Cardiac muscle cell (in vitro differentiated cells and primary cell): ENCODE measurements around the gene COL23A1. TPM values are rescaled to one million over a fixed set of nuclear protein-coding genes. Genes with fewer than 3 reads are reported as not detected.

Experiments
- DNase-seq, 2 donors: peaks; one replicate each; pipeline versions ENCODE4 v3.0.0 to v3.0.0-alpha.2; 2010 to 2017; ENCODE audit warnings: low read depth in 1 of 2, low spot score in 1 of 2
- H3K27ac ChIP-seq: fragments of 200-600 bp; sonication (generic); 2 replicates; pipeline ENCODE4 v1.5.1; 2016
- H3K27me3 ChIP-seq: fragments of 200-600 bp; sonication (generic); 2 replicates; pipeline ENCODE4 v1.6.0; 2016; ENCODE audit warnings: control low read depth
- H3K36me3 ChIP-seq: fragments of 200-600 bp; sonication (generic); 2 replicates; pipeline ENCODE4 v1.5.1; 2016; ENCODE audit warnings: control low read depth
- H3K4me1 ChIP-seq: fragments of 200-600 bp; sonication (generic); 2 replicates; pipeline ENCODE4 v1.8.1; 2017; ENCODE audit warnings: low read depth, mild to moderate bottlenecking, mixed run types
- H3K4me3 ChIP-seq: fragments of 200-600 bp; sonication (generic); 2 replicates; pipeline ENCODE4 v1.5.1; 2016; ENCODE audit warnings: mild to moderate bottlenecking
- H3K9me3 ChIP-seq: fragments of 200-600 bp; sonication (generic); 2 replicates; pipeline ENCODE4 v1.5.1; 2017; ENCODE audit warnings: low read depth, mild to moderate bottlenecking, control low read depth
- CTCF ChIP-seq: IDR thresholded peaks from 2 replicates; pipeline ENCODE4 v1.5.1; 2012; ENCODE audit warnings: low read depth, mild to moderate bottlenecking, low read length
- polyA plus RNA-seq: library from polyadenylated mRNA; unstranded; fragments of >200 nt; fragmentation: Nextera tagmentation; extraction: Ambion mirVana; gene quantifications from 2 replicates; pipeline ENCODE4 v1.2.1, GENCODE V29; 2016
- total RNA-seq: library from RNA; depleted of rRNA; stranded (reverse); fragments of >200 nt; gene quantifications from 2 replicates; pipeline ENCODE4 v1.2.3, GENCODE V29; 2016

The COL23A1 gene
- total and polyA plus RNA-seq, 2 experiments from 2014 or later, result 28.9 to 43.0 TPM

- Histone ChIP-seq H3K27ac (no peak overlapping the region), H3K36me3 (no peaks in the 10 kb centered on the region), H3K27me3 (no peaks in the 10 kb centered on the region), H3K9me3 (no peaks in the 10 kb centered on the region), H3K4me1 (peaks cover 8% of the 10 kb centered on the region), H3K4me3 (no peak overlapping the region)
- TF ChIP-seq CTCF, result no peak
- DNase-seq, result no peak
These were observed 82.9 kb downstream of the COL23A1 start for GRCh38 chr5:178507151-178507932.

- Histone ChIP-seq H3K36me3 (no peaks in the 10 kb centered on the region), H3K4me1 (peaks cover 8% of the 10 kb centered on the region), H3K9me3 (no peaks in the 10 kb centered on the region), H3K4me3 (no peak overlapping the region), H3K27ac (no peak overlapping the region), H3K27me3 (no peaks in the 10 kb centered on the region)
- no peak for DNase-seq
- no peak for TF ChIP-seq CTCF
These were observed 84.4 kb downstream of the COL23A1 start for GRCh38 chr5:178505639-178506407.

- Histone ChIP-seq H3K27ac (peak overlapping the region; percentile 14), H3K9me3 (no peaks in the 10 kb centered on the region), H3K4me1 (peaks cover 8% of the 10 kb centered on the region), H3K36me3 (no peaks in the 10 kb centered on the region), H3K27me3 (no peaks in the 10 kb centered on the region), H3K4me3 (no peak overlapping the region)
- no peak for DNase-seq
- no peak for TF ChIP-seq CTCF
These were observed 85.7 kb downstream of the COL23A1 start for GRCh38 chr5:178504340-178504960.

GRCh38 chr5:178502401-178503100 is 87.6 kb downstream of the COL23A1 start:
- TF ChIP-seq CTCF, result no peak
- Histone ChIP-seq H3K9me3 (no peaks in the 10 kb centered on the region), H3K36me3 (no peaks in the 10 kb centered on the region), H3K27me3 (no peaks in the 10 kb centered on the region), H3K4me3 (no peak overlapping the region), H3K4me1 (peaks cover 8% of the 10 kb centered on the region), H3K27ac (no peak overlapping the region)
- no peak for DNase-seq

- Histone ChIP-seq H3K9me3 (no peaks in the 10 kb centered on the region), H3K27me3 (no peaks in the 10 kb centered on the region), H3K27ac (no peak overlapping the region), H3K4me1 (peaks cover 8% of the 10 kb centered on the region), H3K4me3 (no peak overlapping the region), H3K36me3 (no peaks in the 10 kb centered on the region)
- TF ChIP-seq CTCF, result no peak
- DNase-seq, result no peak
These were observed 90.8 kb downstream of the COL23A1 start for GRCh38 chr5:178499352-178499751.
